ENCODE results near the gene SERTAD3.
A peak's percentile ranks its signal among the peaks of the same experiment; 100 is the strongest.

The SERTAD3 gene

GRCh38 chr19:40423938-40424337, 20.2 kb downstream of the SERTAD3 start:
- Histone ChIP-seq H3K36me3 (ENCODE audit: insufficient read depth, low read length) (peaks cover 7% of the 10 kb centered on the region; the same call in 1 of the 2 replicates), H3K27ac (ENCODE audit: low read depth, low read length) (no peak overlapping the region), H3K27me3 (ENCODE audit: insufficient read depth, low read length) (no peaks in the 10 kb centered on the region), H3K4me1 (ENCODE audit: insufficient read depth, low read length) (peaks cover 10% of the 10 kb centered on the region), H3K4me3 (ENCODE audit: low read length) (peak overlapping the region; percentile 77; the same call in 1 of the 2 replicates), H3K9me3 (ENCODE audit: insufficient read depth, low read depth, low read length) (no peaks in the 10 kb centered on the region), H3K9ac (ENCODE audit: low read depth, low read length) (no peak overlapping the region)
- whole genome bisulfite sequencing = 93% methylated on average over 3 of the region's 6 CpGs

GRCh38 chr19:40422748-40423566, 21.2 kb downstream of the SERTAD3 start:
- Histone ChIP-seq H3K27me3 (ENCODE audit: insufficient read depth, low read length) (no peaks in the 10 kb centered on the region), H3K4me1 (ENCODE audit: insufficient read depth, low read length) (peaks cover 10% of the 10 kb centered on the region), H3K36me3 (ENCODE audit: insufficient read depth, low read length) (peaks cover 7% of the 10 kb centered on the region; the same call in 1 of the 2 replicates), H3K27ac (ENCODE audit: low read depth, low read length) (no peak overlapping the region), H3K4me3 (ENCODE audit: low read length) (no peak overlapping the region), H3K9ac (ENCODE audit: low read depth, low read length) (no peak overlapping the region), H3K9me3 (ENCODE audit: insufficient read depth, low read depth, low read length) (no peaks in the 10 kb centered on the region)
- 93% methylated on average over 31 of the region's 31 CpGs for WGBS

GRCh38 chr19:40421993-40422747, 22.0 kb downstream of the SERTAD3 start:
- peaks cover 10% of the 10 kb centered on the region for H3K4me1 ChIP-seq (ENCODE audit: insufficient read depth, low read length)
- H3K9ac ChIP-seq (ENCODE audit: low read depth, low read length) = no peak overlapping the region
- no peaks in the 10 kb centered on the region for H3K9me3 ChIP-seq (ENCODE audit: insufficient read depth, low read depth, low read length)
- H3K36me3 ChIP-seq (ENCODE audit: insufficient read depth, low read length) = peaks cover 7% of the 10 kb centered on the region; the same call in 1 of the 2 replicates
- H3K27me3 ChIP-seq (ENCODE audit: insufficient read depth, low read length) = no peaks in the 10 kb centered on the region
- 93% methylated on average over 16 of the region's 16 CpGs for WGBS
- H3K27ac ChIP-seq (ENCODE audit: low read depth, low read length) = no peak overlapping the region
- H3K4me3 ChIP-seq (ENCODE audit: low read length) = no peak overlapping the region

GRCh38 chr19:40420766-40421765, 23.1 kb downstream of the SERTAD3 start:
- no peaks in the 10 kb centered on the region for H3K9me3 ChIP-seq (ENCODE audit: insufficient read depth, low read depth, low read length)
- H3K27ac ChIP-seq (ENCODE audit: low read depth, low read length) = peak overlapping the region; percentile 87
- H3K4me1 ChIP-seq (ENCODE audit: insufficient read depth, low read length) = peaks cover 10% of the 10 kb centered on the region
- no peaks in the 10 kb centered on the region for H3K27me3 ChIP-seq (ENCODE audit: insufficient read depth, low read length)
- peak overlapping the region; percentile 74 for H3K9ac ChIP-seq (ENCODE audit: low read depth, low read length)
- H3K4me3 ChIP-seq (ENCODE audit: low read length) = peak overlapping the region; percentile 62
- peaks cover 7% of the 10 kb centered on the region; the same call in 1 of the 2 replicates for H3K36me3 ChIP-seq (ENCODE audit: insufficient read depth, low read length)
- WGBS = 5% methylated on average over 56 of the region's 56 CpGs

- no peak overlapping the region for H3K9ac ChIP-seq (ENCODE audit: low read depth, low read length)
- H3K36me3 ChIP-seq (ENCODE audit: insufficient read depth, low read length) = peaks cover 7% of the 10 kb centered on the region; the same call in 1 of the 2 replicates
- 62% methylated on average over 13 of the region's 14 CpGs for WGBS
- H3K4me1 ChIP-seq (ENCODE audit: insufficient read depth, low read length) = peaks cover 10% of the 10 kb centered on the region
- no peaks in the 10 kb centered on the region for H3K9me3 ChIP-seq (ENCODE audit: insufficient read depth, low read depth, low read length)
- H3K4me3 ChIP-seq (ENCODE audit: low read length) = peak overlapping the region; percentile 62
- H3K27me3 ChIP-seq (ENCODE audit: insufficient read depth, low read length) = no peaks in the 10 kb centered on the region
- H3K27ac ChIP-seq (ENCODE audit: low read depth, low read length) = no peak overlapping the region; the same call in 1 of the 2 replicates
Observed at GRCh38 chr19:40420451-40420765, 23.7 kb downstream of the SERTAD3 start.

- 94% methylated on average over 5 of the region's 5 CpGs for WGBS
- H3K36me3 ChIP-seq (ENCODE audit: insufficient read depth, low read length) = peaks cover 7% of the 10 kb centered on the region; the same call in 1 of the 2 replicates
- H3K4me3 ChIP-seq (ENCODE audit: low read length) = no peak overlapping the region
- no peak overlapping the region for H3K9ac ChIP-seq (ENCODE audit: low read depth, low read length)
- H3K27ac ChIP-seq (ENCODE audit: low read depth, low read length) = no peak overlapping the region
- H3K27me3 ChIP-seq (ENCODE audit: insufficient read depth, low read length) = no peaks in the 10 kb centered on the region
- H3K9me3 ChIP-seq (ENCODE audit: insufficient read depth, low read depth, low read length) = no peaks in the 10 kb centered on the region
- H3K4me1 ChIP-seq (ENCODE audit: insufficient read depth, low read length) = peaks cover 10% of the 10 kb centered on the region
Observed at GRCh38 chr19:40419780-40420179, 24.4 kb downstream of the SERTAD3 start.

GRCh38 chr19:40419066-40419612, 25.0 kb downstream of the SERTAD3 start:
- no peak overlapping the region for H3K27ac ChIP-seq (ENCODE audit: low read depth, low read length)
- 85% methylated on average over 5 of the region's 5 CpGs for WGBS
- no peak overlapping the region for H3K4me3 ChIP-seq (ENCODE audit: low read length)
- H3K4me1 ChIP-seq (ENCODE audit: insufficient read depth, low read length) = peaks cover 5% of the 10 kb centered on the region
- no peaks in the 10 kb centered on the region for H3K9me3 ChIP-seq (ENCODE audit: insufficient read depth, low read depth, low read length)
- peaks cover 7% of the 10 kb centered on the region; the same call in 1 of the 2 replicates for H3K36me3 ChIP-seq (ENCODE audit: insufficient read depth, low read length)
- H3K27me3 ChIP-seq (ENCODE audit: insufficient read depth, low read length) = no peaks in the 10 kb centered on the region
- no peak overlapping the region for H3K9ac ChIP-seq (ENCODE audit: low read depth, low read length)

GRCh38 chr19:40418040-40418439, 26.1 kb downstream of the SERTAD3 start:
- Histone ChIP-seq H3K27me3 (ENCODE audit: insufficient read depth, low read length) (no peaks in the 10 kb centered on the region), H3K9me3 (ENCODE audit: insufficient read depth, low read depth, low read length) (no peaks in the 10 kb centered on the region), H3K9ac (ENCODE audit: low read depth, low read length) (no peak overlapping the region), H3K27ac (ENCODE audit: low read depth, low read length) (no peak overlapping the region), H3K4me1 (ENCODE audit: insufficient read depth, low read length) (peaks cover 10% of the 10 kb centered on the region), H3K4me3 (ENCODE audit: low read length) (no peak overlapping the region), H3K36me3 (ENCODE audit: insufficient read depth, low read length) (peaks cover 7% of the 10 kb centered on the region; the same call in 1 of the 2 replicates)
- 90% methylated on average over 3 of the region's 3 CpGs for WGBS

GRCh38 chr19:40417643-40417981, 26.5 kb downstream of the SERTAD3 start:
- H3K4me3 ChIP-seq (ENCODE audit: low read length) = no peak overlapping the region
- H3K36me3 ChIP-seq (ENCODE audit: insufficient read depth, low read length) = peaks cover 2% of the 10 kb centered on the region; the same call in 1 of the 2 replicates
- peaks cover 10% of the 10 kb centered on the region for H3K4me1 ChIP-seq (ENCODE audit: insufficient read depth, low read length)
- 80% methylated on average over 4 of the region's 4 CpGs for whole genome bisulfite sequencing
- no peak overlapping the region for H3K27ac ChIP-seq (ENCODE audit: low read depth, low read length)
- H3K27me3 ChIP-seq (ENCODE audit: insufficient read depth, low read length) = no peaks in the 10 kb centered on the region
- no peaks in the 10 kb centered on the region for H3K9me3 ChIP-seq (ENCODE audit: insufficient read depth, low read depth, low read length)
- no peak overlapping the region for H3K9ac ChIP-seq (ENCODE audit: low read depth, low read length)

GRCh38 chr19:40416918-40417642, 27.1 kb downstream of the SERTAD3 start:
- Histone ChIP-seq H3K27me3 (ENCODE audit: insufficient read depth, low read length) (no peaks in the 10 kb centered on the region), H3K4me3 (ENCODE audit: low read length) (no peak overlapping the region), H3K9me3 (ENCODE audit: insufficient read depth, low read depth, low read length) (no peaks in the 10 kb centered on the region), H3K27ac (ENCODE audit: low read depth, low read length) (no peak overlapping the region), H3K4me1 (ENCODE audit: insufficient read depth, low read length) (peaks cover 10% of the 10 kb centered on the region), H3K9ac (ENCODE audit: low read depth, low read length) (no peak overlapping the region), H3K36me3 (ENCODE audit: insufficient read depth, low read length) (no peaks in the 10 kb centered on the region)
- WGBS = 74% methylated on average over 16 of the region's 16 CpGs
